Lower leg skin (tissue), 4 donors: Measurements from ENCODE around the gene NAV2. TPM values are rescaled to one million over a fixed set of nuclear protein-coding genes. Genes with fewer than 3 reads are reported as not detected.

Experiments
- DNase-seq, 2 donors: peaks; one replicate each; pipeline ENCODE4 v3.0.0-alpha.2; 2019; ENCODE audit warnings: low spot score in 2 of 2
- H3K4me3 ChIP-seq: fragments of 200-600 bp; sonication (generic); 2 replicates; pipeline ENCODE4 v1.5.1; 2017; ENCODE audit warnings: mild to moderate bottlenecking, low read depth; ENCODE audit not compliant: poor library complexity, severe bottlenecking
- POLR2A ChIP-seq, 2 donors: fragments of 450-650 bp; IDR thresholded peaks; one replicate each; pipeline ENCODE4 v1.6.1; 2016 to 2017; ENCODE audit warnings: antibody characterized with exemption in 2 of 2, mild to moderate bottlenecking in 1 of 2, moderate library complexity in 1 of 2
- WGBS, 2 donors: methylation state at CpG; one replicate each; pipeline ENCODE4 v1.1.5; 2018; 5-methylcytosine and 5-hydroxymethylcytosine counted together
- intact Hi-C: fragments of 100-400 bp; cut with DNase I; formaldehyde crosslinking; loops from one replicate; pipeline ENCODE4 v1.15.0; 2023; ENCODE audit warnings: low total_unique reads
- total RNA-seq, 4 donors: library from RNA; depleted of rRNA; stranded (reverse); fragments of >200 nt; gene quantifications; one replicate each; pipeline ENCODE4 v1.1.0, GENCODE V29; 2016
- TF ChIP-seq, protein P1 (sequence below), 3 donors: fragments of 450-650 bp; IDR thresholded peaks; one replicate each; pipeline ENCODE4 v1.5.1; 2016; ENCODE audit warnings: antibody characterized with exemption in 3 of 3, mild to moderate bottlenecking in 3 of 3, moderate library complexity in 2 of 3

NAV2 gene
- total RNA-seq, 4 donors from 2014 or later = 5.8 to 30.7 (median 21.0) TPM

DNA sequence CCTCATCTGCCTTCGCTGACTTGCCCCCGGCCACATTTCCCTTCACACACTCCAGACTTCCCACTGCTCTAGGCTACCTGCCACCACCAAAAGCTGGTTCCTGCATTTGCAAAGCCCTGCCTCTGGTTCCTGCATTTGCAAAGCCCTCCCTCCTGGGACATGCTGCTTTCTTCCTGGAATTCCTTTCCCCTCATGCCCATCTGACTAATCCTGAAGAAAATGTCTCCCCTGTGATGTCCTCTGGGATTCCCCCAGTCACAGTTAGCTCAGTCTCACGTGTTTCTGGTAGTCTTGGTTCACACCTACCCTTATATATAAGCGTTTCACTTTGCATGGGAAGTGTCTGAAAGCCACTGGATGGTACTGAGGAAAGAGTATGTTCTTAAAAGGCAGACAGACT lies 240.7 kb downstream of the NAV2 start:
- WGBS, 2 donors = 76 to 84% methylated on average over 4 of the region's 4 CpGs
- intact Hi-C loops = loop anchor here (5.0 kb wide), 1 partner anchor 179 kb away; no protein-coding TSS in a partner anchor
- TF ChIP-seq, protein P1, sequence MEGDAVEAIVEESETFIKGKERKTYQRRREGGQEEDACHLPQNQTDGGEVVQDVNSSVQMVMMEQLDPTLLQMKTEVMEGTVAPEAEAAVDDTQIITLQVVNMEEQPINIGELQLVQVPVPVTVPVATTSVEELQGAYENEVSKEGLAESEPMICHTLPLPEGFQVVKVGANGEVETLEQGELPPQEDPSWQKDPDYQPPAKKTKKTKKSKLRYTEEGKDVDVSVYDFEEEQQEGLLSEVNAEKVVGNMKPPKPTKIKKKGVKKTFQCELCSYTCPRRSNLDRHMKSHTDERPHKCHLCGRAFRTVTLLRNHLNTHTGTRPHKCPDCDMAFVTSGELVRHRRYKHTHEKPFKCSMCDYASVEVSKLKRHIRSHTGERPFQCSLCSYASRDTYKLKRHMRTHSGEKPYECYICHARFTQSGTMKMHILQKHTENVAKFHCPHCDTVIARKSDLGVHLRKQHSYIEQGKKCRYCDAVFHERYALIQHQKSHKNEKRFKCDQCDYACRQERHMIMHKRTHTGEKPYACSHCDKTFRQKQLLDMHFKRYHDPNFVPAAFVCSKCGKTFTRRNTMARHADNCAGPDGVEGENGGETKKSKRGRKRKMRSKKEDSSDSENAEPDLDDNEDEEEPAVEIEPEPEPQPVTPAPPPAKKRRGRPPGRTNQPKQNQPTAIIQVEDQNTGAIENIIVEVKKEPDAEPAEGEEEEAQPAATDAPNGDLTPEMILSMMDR (IDR thresholded peaks at IDR 0.05) = no peak
- TF ChIP-seq POLR2A (IDR thresholded peaks at IDR 0.05) = no peak
- DNase-seq = peak in 1 of 2 donors; percentile 57
- H3K4me3 ChIP-seq = no peak overlapping the region

DNA sequence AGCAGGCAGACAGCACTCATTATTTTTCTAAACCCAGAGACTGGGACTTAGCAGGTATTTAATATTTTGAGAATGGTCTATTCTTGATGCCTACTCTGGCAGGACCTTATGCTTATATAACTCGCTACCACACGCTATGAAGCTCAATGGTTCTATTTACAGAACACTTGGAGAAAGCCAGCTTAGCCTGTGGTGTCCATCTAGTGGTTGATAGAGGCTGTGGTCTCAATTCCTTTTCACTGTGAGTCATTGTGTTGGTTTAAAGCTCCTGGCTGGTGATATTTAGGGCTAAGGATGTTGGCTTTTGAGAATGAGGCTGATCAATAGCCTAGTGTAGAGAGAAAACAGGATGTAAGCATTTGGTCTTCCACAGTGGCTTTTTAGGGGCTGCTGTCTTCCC lies 241.3 kb downstream of the NAV2 start:
- no peak for DNase-seq
- 69 to 79% methylated on average over 2 of the region's 2 CpGs for WGBS, 2 donors
- no peak overlapping the region for H3K4me3 ChIP-seq
- TF ChIP-seq, protein P1 (IDR thresholded peaks at IDR 0.05) = no peak
- TF ChIP-seq POLR2A (IDR thresholded peaks at IDR 0.05) = no peak
- intact Hi-C loops = loop anchor here (5.0 kb wide), 1 partner anchor 178 kb away; no protein-coding TSS in a partner anchor

DNA sequence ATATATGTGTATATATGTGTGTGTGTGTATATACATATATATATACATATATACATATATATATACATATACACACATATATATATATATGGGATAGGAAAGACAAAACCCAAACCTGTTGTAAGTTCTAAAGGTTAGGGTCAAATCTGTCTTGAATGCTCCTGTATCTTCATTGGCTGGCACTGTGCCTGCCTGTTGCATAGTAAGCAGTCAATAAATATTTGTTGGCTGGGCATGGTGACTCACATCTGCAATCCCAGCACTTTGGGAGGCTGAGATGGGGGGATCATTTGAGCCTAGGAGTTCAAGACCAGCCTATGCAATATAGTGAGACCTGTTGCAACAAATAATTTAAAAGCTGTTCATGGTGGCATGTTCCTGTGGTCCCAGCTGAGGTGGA lies 242.3 kb downstream of the NAV2 start:
- peak in 1 of 2 donors; percentile 52 for DNase-seq
- no peak for TF ChIP-seq POLR2A (IDR thresholded peaks at IDR 0.05)
- TF ChIP-seq, protein P1 (IDR thresholded peaks at IDR 0.05) = no peak
- H3K4me3 ChIP-seq = no peak overlapping the region
- intact Hi-C loops = loop anchor here (5.0 kb wide), 1 partner anchor 177 kb away; no protein-coding TSS in a partner anchor

- H3K4me3 ChIP-seq = no peak overlapping the region
- DNase-seq = peak in 1 of 2 donors; percentile 67
- TF ChIP-seq, protein P1 (IDR thresholded peaks at IDR 0.05) = no peak
- TF ChIP-seq POLR2A (IDR thresholded peaks at IDR 0.05) = no peak
- intact Hi-C loops = no loop called here
- 50 to 52% methylated on average over 7 of the region's 7 CpGs for WGBS, 2 donors
Observed at GRCh38 chr11:19955660-19956059, 243.0 kb downstream of the NAV2 start.

DNA sequence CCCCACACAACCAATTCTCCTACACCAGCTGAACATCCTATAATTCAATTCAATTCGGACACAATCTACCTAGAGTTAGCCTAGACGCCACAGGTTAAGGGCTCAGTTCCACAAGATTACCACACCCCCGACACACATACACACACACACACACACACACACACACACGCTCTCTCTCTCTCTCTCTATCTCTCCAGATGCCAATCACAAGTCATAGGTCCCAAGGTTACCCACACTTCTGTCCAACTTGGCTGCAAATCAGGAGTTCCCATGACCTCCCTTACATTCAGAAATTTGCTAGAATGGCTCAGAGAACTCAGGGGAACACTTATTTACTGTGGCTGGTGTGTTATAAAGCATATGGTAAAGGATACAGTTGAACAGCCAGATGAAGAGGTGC lies 243.6 kb downstream of the NAV2 start:
- no peak for TF ChIP-seq POLR2A (IDR thresholded peaks at IDR 0.05)
- TF ChIP-seq, protein P1 (IDR thresholded peaks at IDR 0.05) = no peak
- intact Hi-C loops = no loop called here
- WGBS, 2 donors = 60 to 77% methylated on average over 4 of the region's 4 CpGs
- H3K4me3 ChIP-seq = no peak overlapping the region
- peak in 1 of 2 donors; percentile 1 for DNase-seq

- no peak for TF ChIP-seq POLR2A (IDR thresholded peaks at IDR 0.05)
- TF ChIP-seq, protein P1 (IDR thresholded peaks at IDR 0.05) = no peak
- no peak overlapping the region for H3K4me3 ChIP-seq
- intact Hi-C loops = no loop called here
- peak in 1 of 2 donors; percentile 74 for DNase-seq
- WGBS, 2 donors = 84 to 93% methylated on average over 7 of the region's 7 CpGs
Observed at GRCh38 chr11:19957294-19957943, 244.8 kb downstream of the NAV2 start.
